Uterus (tissue), 2 donors: ENCODE measurements around the gene POLR3H.

ENCODE experiments used
- POLR2A ChIP-seq, 2 donors: fragments of 450-650 bp; IDR thresholded peaks; one replicate each; pipeline ENCODE4 v1.6.1; 2016; ENCODE audit warnings: antibody characterized with exemption in 2 of 2, mild to moderate bottlenecking in 1 of 2, moderate library complexity in 1 of 2
- TF ChIP-seq, protein P1 (sequence below), 4 experiments: fragments of 200-600 bp in 2 of 4; fragments of 450-650 bp in 2 of 4; sonication (generic) in 2 of 4; IDR thresholded peaks; one replicate each; pipeline ENCODE4 v1.5.1; 2016 to 2019; ENCODE audit warnings: antibody characterized with exemption in 4 of 4, mild to moderate bottlenecking in 2 of 4, moderate library complexity in 1 of 4

- TF ChIP-seq POLR2A (IDR thresholded peaks at IDR 0.05), result no peak
- TF ChIP-seq, protein P1, sequence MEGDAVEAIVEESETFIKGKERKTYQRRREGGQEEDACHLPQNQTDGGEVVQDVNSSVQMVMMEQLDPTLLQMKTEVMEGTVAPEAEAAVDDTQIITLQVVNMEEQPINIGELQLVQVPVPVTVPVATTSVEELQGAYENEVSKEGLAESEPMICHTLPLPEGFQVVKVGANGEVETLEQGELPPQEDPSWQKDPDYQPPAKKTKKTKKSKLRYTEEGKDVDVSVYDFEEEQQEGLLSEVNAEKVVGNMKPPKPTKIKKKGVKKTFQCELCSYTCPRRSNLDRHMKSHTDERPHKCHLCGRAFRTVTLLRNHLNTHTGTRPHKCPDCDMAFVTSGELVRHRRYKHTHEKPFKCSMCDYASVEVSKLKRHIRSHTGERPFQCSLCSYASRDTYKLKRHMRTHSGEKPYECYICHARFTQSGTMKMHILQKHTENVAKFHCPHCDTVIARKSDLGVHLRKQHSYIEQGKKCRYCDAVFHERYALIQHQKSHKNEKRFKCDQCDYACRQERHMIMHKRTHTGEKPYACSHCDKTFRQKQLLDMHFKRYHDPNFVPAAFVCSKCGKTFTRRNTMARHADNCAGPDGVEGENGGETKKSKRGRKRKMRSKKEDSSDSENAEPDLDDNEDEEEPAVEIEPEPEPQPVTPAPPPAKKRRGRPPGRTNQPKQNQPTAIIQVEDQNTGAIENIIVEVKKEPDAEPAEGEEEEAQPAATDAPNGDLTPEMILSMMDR (IDR thresholded peaks at IDR 0.05), result no peak
Measured at GRCh38 chr22:41540006-41540315, 4.3 kb downstream of the POLR3H start.
